Measurements from ENCODE around the gene ZFP42.
"Not testable (repeated sequence)": the region's sequence is repeated elsewhere in the genome, so short reads cannot be mapped to it uniquely, and the experiment has no call there.

The ZFP42 gene

GRCh38 chr4:188023682-188024081 is 28.1 kb downstream of the ZFP42 start:
- Histone ChIP-seq H3K4me3 (ENCODE audit: low read length) (no peak overlapping the region), H3K36me3 (ENCODE audit: insufficient read depth, low read depth, low read length) (no peaks in the 10 kb centered on the region), H3K4me1 (ENCODE audit: insufficient read depth, low read length) (peaks cover 27% of the 10 kb centered on the region), H3K27me3 (ENCODE audit: insufficient read depth, low read length) (no peaks in the 10 kb centered on the region), H3K9me3 (ENCODE audit: insufficient read depth, low read depth, low read length) (no peaks in the 10 kb centered on the region), H3K27ac (ENCODE audit: low read length) (no peak overlapping the region), H3K9ac (ENCODE audit: low read depth, low read length) (peak overlapping the region; percentile 27; the same call in 1 of the 2 replicates)

DNA sequence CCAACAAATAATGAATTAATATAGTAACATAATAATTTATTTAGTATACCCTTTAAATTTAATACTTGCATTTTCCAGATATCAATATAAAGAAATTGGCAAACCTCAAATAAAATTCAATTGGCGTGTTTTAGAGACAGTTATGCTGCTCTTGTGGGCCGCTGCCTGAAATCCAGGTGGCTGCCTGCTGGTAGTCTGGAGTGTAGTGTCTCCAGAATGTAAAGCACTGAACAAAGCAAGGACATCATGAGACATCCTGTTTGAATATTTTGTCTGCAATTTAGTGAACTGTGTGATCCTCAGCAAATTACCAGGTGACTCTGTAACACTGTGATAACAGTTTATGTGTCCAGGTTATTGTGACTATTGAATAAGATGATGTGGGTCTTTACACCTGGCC is 29.9 kb downstream of the ZFP42 start:
- no peaks in the 10 kb centered on the region for H3K9me3 ChIP-seq (ENCODE audit: insufficient read depth, low read depth, low read length)
- H3K4me1 ChIP-seq (ENCODE audit: insufficient read depth, low read length): peaks cover 29% of the 10 kb centered on the region
- no peak overlapping the region for H3K4me3 ChIP-seq (ENCODE audit: low read length)
- H3K27me3 ChIP-seq (ENCODE audit: insufficient read depth, low read length): no peaks in the 10 kb centered on the region
- no peak overlapping the region for H3K27ac ChIP-seq (ENCODE audit: low read length)
- no peaks in the 10 kb centered on the region for H3K36me3 ChIP-seq (ENCODE audit: insufficient read depth, low read depth, low read length)
- H3K9ac ChIP-seq (ENCODE audit: low read depth, low read length): no peak overlapping the region

DNA sequence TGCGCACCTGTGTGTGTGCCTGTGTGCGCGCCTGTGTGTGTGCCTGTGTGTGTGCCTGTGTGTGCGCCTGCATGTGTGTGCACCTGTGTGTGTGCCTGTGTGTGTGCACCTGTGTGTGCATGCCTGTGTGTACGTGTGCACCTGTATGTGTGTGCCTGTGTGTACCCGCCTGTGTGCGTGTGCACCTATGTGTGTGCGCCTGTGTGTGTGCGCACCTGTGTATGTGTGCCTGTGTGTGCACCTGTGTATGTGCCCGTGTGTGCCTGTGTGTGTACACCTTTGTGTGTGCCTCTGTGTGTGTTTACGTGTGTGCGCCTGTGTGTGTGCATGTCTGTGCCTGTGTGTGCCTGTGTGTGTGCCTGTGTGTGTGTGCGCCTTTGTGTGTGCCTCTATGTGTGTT is 33.5 kb downstream of the ZFP42 start:
- H3K27me3 ChIP-seq (ENCODE audit: insufficient read depth, low read length): no peaks in the 10 kb centered on the region
- H3K9me3 ChIP-seq (ENCODE audit: insufficient read depth, low read depth, low read length): no peaks in the 10 kb centered on the region
- no peak overlapping the region for H3K4me3 ChIP-seq (ENCODE audit: low read length)
- H3K4me1 ChIP-seq (ENCODE audit: insufficient read depth, low read length): peaks cover 25% of the 10 kb centered on the region; the same call in 1 of the 2 replicates
- no peaks in the 10 kb centered on the region for H3K36me3 ChIP-seq (ENCODE audit: insufficient read depth, low read depth, low read length)
- no peak overlapping the region for H3K27ac ChIP-seq (ENCODE audit: low read length)
- no peak overlapping the region for H3K9ac ChIP-seq (ENCODE audit: low read depth, low read length)

GRCh38 chr4:188030401-188030800 is 34.8 kb downstream of the ZFP42 start:
- no peaks in the 10 kb centered on the region for H3K36me3 ChIP-seq (ENCODE audit: insufficient read depth, low read depth, low read length)
- H3K9me3 ChIP-seq (ENCODE audit: insufficient read depth, low read depth, low read length): no peaks in the 10 kb centered on the region
- no peak overlapping the region; the same call in 1 of the 2 replicates for H3K9ac ChIP-seq (ENCODE audit: low read depth, low read length)
- H3K27me3 ChIP-seq (ENCODE audit: insufficient read depth, low read length): no peaks in the 10 kb centered on the region
- H3K27ac ChIP-seq (ENCODE audit: low read length): no peak overlapping the region
- H3K4me3 ChIP-seq (ENCODE audit: low read length): peak overlapping the region; percentile 31; the same call in 1 of the 2 replicates
- H3K4me1 ChIP-seq (ENCODE audit: insufficient read depth, low read length): peaks cover 24% of the 10 kb centered on the region; the same call in 1 of the 2 replicates

- peak overlapping the region; percentile 74 for H3K27ac ChIP-seq (ENCODE audit: low read length)
- H3K4me3 ChIP-seq (ENCODE audit: low read length): peak overlapping the region; percentile 64
- peak overlapping the region; percentile 85; the same call in 1 of the 2 replicates for H3K9ac ChIP-seq (ENCODE audit: low read depth, low read length)
- H3K9me3 ChIP-seq (ENCODE audit: insufficient read depth, low read depth, low read length): no peaks in the 10 kb centered on the region
- H3K27me3 ChIP-seq (ENCODE audit: insufficient read depth, low read length): no peaks in the 10 kb centered on the region
- peaks cover 29% of the 10 kb centered on the region; the same call in 1 of the 2 replicates for H3K4me1 ChIP-seq (ENCODE audit: insufficient read depth, low read length)
- H3K36me3 ChIP-seq (ENCODE audit: insufficient read depth, low read depth, low read length): no peaks in the 10 kb centered on the region
Observed at GRCh38 chr4:188031751-188032150, 36.2 kb downstream of the ZFP42 start.

DNA sequence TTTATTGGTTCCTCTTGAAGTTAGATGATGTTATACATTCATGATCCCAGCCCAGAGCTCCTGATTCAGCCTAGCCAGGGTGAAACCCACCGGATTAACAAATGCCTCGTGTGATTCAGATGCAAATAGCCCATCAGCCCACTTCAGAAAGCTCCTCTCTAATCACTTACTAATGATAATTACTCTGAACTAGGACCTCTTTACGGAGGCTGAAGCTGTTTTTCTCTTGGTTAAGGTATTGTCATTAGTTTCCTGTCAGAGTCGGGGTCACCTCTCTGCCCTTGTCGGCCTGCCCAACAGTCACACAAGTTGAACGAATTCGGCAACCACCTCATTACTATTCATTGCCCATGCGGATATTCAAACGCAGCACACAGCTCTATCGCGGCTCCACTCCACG is 36.6 kb downstream of the ZFP42 start:
- no peaks in the 10 kb centered on the region for H3K27me3 ChIP-seq (ENCODE audit: insufficient read depth, low read length)

DNA sequence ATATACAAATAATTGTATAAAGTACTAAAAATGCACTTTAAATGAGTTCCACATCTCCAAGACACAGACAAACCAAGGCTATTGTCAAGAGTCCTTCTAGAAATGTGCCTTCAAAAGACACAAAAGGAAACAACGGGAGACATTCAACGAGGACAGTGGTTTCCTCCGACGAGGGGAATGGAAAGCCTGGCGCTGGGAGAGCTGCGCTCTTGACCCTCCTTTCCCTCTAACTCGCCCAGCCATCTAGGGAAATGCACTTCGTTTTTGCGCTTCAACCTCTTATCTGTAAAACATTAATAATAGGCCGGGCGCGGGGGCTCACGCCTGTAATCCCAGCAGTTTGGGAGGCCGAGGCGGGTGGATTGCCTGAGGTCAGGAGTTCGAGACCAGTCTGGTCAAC is 37.0 kb downstream of the ZFP42 start:
- Histone ChIP-seq H3K27ac (ENCODE audit: low read length) (no peak overlapping the region), H3K9ac (ENCODE audit: low read depth, low read length) (peak overlapping the region; percentile 74; the same call in 1 of the 2 replicates), H3K27me3 (ENCODE audit: insufficient read depth, low read length) (no peaks in the 10 kb centered on the region), H3K36me3 (ENCODE audit: insufficient read depth, low read depth, low read length) (no peaks in the 10 kb centered on the region), H3K4me1 (ENCODE audit: insufficient read depth, low read length) (peaks cover 29% of the 10 kb centered on the region; the same call in 1 of the 2 replicates), H3K9me3 (ENCODE audit: insufficient read depth, low read depth, low read length) (no peaks in the 10 kb centered on the region), H3K4me3 (ENCODE audit: low read length) (peak overlapping the region; percentile 64)

More for the DNA sequence above, 36.6 kb downstream of the ZFP42 start:
- peak overlapping the region; percentile 64 for H3K4me3 ChIP-seq (ENCODE audit: low read length)
- peaks cover 29% of the 10 kb centered on the region; the same call in 1 of the 2 replicates for H3K4me1 ChIP-seq (ENCODE audit: insufficient read depth, low read length)
- no peaks in the 10 kb centered on the region for H3K36me3 ChIP-seq (ENCODE audit: insufficient read depth, low read depth, low read length)
- no peak overlapping the region for H3K27ac ChIP-seq (ENCODE audit: low read length)
- peak overlapping the region; percentile 85; the same call in 1 of the 2 replicates for H3K9ac ChIP-seq (ENCODE audit: low read depth, low read length)
- no peaks in the 10 kb centered on the region for H3K9me3 ChIP-seq (ENCODE audit: insufficient read depth, low read depth, low read length)

GRCh38 chr4:188037003-188037713 is 41.6 kb downstream of the ZFP42 start:
- Histone ChIP-seq H3K4me1 (ENCODE audit: insufficient read depth, low read length) (peaks cover 15% of the 10 kb centered on the region; the same call in 1 of the 2 replicates), H3K27me3 (ENCODE audit: insufficient read depth, low read length) (no peaks in the 10 kb centered on the region), H3K9ac (ENCODE audit: low read depth, low read length) (no peak overlapping the region), H3K27ac (ENCODE audit: low read length) (no peak overlapping the region), H3K9me3 (ENCODE audit: insufficient read depth, low read depth, low read length) (no peaks in the 10 kb centered on the region), H3K36me3 (ENCODE audit: insufficient read depth, low read depth, low read length) (no peaks in the 10 kb centered on the region), H3K4me3 (ENCODE audit: low read length) (no peak overlapping the region)

- Histone ChIP-seq H3K27me3 (ENCODE audit: insufficient read depth, low read length) (no peaks in the 10 kb centered on the region), H3K4me1 (ENCODE audit: insufficient read depth, low read length) (peaks cover 3% of the 10 kb centered on the region; the same call in 1 of the 2 replicates), H3K36me3 (ENCODE audit: insufficient read depth, low read depth, low read length) (no peaks in the 10 kb centered on the region), H3K27ac (ENCODE audit: low read length) (no peak overlapping the region), H3K4me3 (ENCODE audit: low read length) (no peak overlapping the region), H3K9me3 (ENCODE audit: insufficient read depth, low read depth, low read length) (no peaks in the 10 kb centered on the region), H3K9ac (ENCODE audit: low read depth, low read length) (no peak overlapping the region)
Observed at GRCh38 chr4:188041721-188042120, 46.1 kb downstream of the ZFP42 start.

DNA sequence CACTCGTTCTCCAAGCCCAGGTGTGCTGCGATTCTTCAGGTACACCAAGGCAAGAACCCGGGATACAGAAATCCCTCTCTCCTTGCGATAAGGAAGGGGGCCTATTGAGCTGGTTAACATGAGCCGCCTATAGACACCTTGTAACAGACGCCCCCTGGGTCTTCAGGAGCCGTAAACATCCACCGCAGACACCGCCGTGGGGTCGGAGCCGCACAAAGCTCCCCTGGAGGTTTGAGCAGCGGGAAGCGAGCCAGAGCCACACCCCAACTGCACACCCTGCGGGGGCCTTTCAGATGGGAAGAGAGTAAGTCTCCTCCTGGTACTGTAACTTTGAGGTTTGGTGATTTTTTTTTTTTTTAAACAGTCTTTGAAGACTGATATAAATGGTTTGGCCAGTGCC is 46.6 kb downstream of the ZFP42 start:
- Histone ChIP-seq H3K4me1 (ENCODE audit: insufficient read depth, low read length) (peaks cover 3% of the 10 kb centered on the region; the same call in 1 of the 2 replicates), H3K9ac (ENCODE audit: low read depth, low read length) (no peak overlapping the region), H3K36me3 (ENCODE audit: insufficient read depth, low read depth, low read length) (no peaks in the 10 kb centered on the region), H3K27ac (ENCODE audit: low read length) (no peak overlapping the region), H3K9me3 (ENCODE audit: insufficient read depth, low read depth, low read length) (no peaks in the 10 kb centered on the region), H3K27me3 (ENCODE audit: insufficient read depth, low read length) (no peaks in the 10 kb centered on the region), H3K4me3 (ENCODE audit: low read length) (no peak overlapping the region)

- Histone ChIP-seq H3K27ac (ENCODE audit: low read length) (no peak overlapping the region), H3K36me3 (ENCODE audit: insufficient read depth, low read depth, low read length) (no peaks in the 10 kb centered on the region), H3K27me3 (ENCODE audit: insufficient read depth, low read length) (no peaks in the 10 kb centered on the region), H3K9me3 (ENCODE audit: insufficient read depth, low read depth, low read length) (no peaks in the 10 kb centered on the region), H3K4me1 (ENCODE audit: insufficient read depth, low read length) (peaks cover 3% of the 10 kb centered on the region; the same call in 1 of the 2 replicates), H3K9ac (ENCODE audit: low read depth, low read length) (no peak overlapping the region), H3K4me3 (ENCODE audit: low read length) (no peak overlapping the region)
Observed at GRCh38 chr4:188043154-188043553, 47.6 kb downstream of the ZFP42 start.

- H3K4me3 ChIP-seq (ENCODE audit: low read length); H3K4me1 ChIP-seq (ENCODE audit: insufficient read depth, low read length); H3K27ac ChIP-seq (ENCODE audit: low read length); H3K9me3 ChIP-seq (ENCODE audit: insufficient read depth, low read depth, low read length); H3K9ac ChIP-seq (ENCODE audit: low read depth, low read length); H3K36me3 ChIP-seq (ENCODE audit: insufficient read depth, low read depth, low read length); H3K27me3 ChIP-seq (ENCODE audit: insufficient read depth, low read length): not testable (repeated sequence)
Observed at GRCh38 chr4:188045461-188045860, 49.9 kb downstream of the ZFP42 start.

Measured in iPS-20b (cell line).